Tibial artery (tissue), 4 donors: ENCODE data around the gene PRDM2.

Source experiments
- DNase-seq, 2 donors: peaks; one replicate each; pipeline ENCODE4 v3.0.0-alpha.2; 2019
- H3K27ac ChIP-seq, 2 donors: fragments of 200-600 bp; sonication (generic) in 1 of 2; 1 replicate in 1 of 2; 2 replicates in 1 of 2; pipeline ENCODE4 v1.5.1; 2018 to 2019; ENCODE audit warnings: mild to moderate bottlenecking in 1 of 2
- H3K27me3 ChIP-seq, 2 donors: fragments of 200-600 bp; sonication (generic) in 1 of 2; one replicate each; pipeline versions ENCODE4 v1.5.1 to v1.6.0; 2016 to 2019
- H3K36me3 ChIP-seq, 3 donors: fragments of 200-600 bp; sonication (generic) in 2 of 3; one replicate each; pipeline ENCODE4 v1.5.1; 2016 to 2019; ENCODE audit warnings: mild to moderate bottlenecking in 2 of 3
- H3K4me1 ChIP-seq, 4 donors: fragments of 200-600 bp; sonication (generic) in 2 of 4; 1 replicate in 3 of 4; 2 replicates in 1 of 4; pipeline ENCODE4 v1.5.1; 2016 to 2019
- H3K4me3 ChIP-seq, 2 donors: fragments of 200-600 bp; sonication (generic) in 1 of 2; 1 replicate in 1 of 2; 2 replicates in 1 of 2; pipeline ENCODE4 v1.5.1; 2018 to 2019; ENCODE audit warnings: mild to moderate bottlenecking in 2 of 2
- H3K9me3 ChIP-seq, 3 donors: fragments of 200-600 bp; sonication (generic) in 1 of 3; one replicate each; pipeline ENCODE4 v1.5.1; 2016 to 2019
- CTCF ChIP-seq, 2 experiments: fragments of 200-600 bp in 1 of 2; fragments of 450-650 bp in 1 of 2; IDR thresholded peaks; one replicate each; pipeline ENCODE4 v1.5.1; 2017 to 2019; ENCODE audit warnings: antibody characterized with exemption in 2 of 2, mild to moderate bottlenecking in 1 of 2, moderate library complexity in 1 of 2
- intact Hi-C: fragments of 100-400 bp; cut with DNase I; formaldehyde crosslinking; loops from one replicate; pipeline ENCODE4 v1.15.0; 2023; ENCODE audit warnings: low total_unique reads

Gene PRDM2

GRCh38 chr1:13699936-13700520, at the start of gene PRDM2:
Gene PRDM2, plus strand, starts transcription at chr1:13700188. Its CDS starts 15,418 bp downstream, at chr1:13715606.
- peak; percentile 43 to 70 for DNase-seq
- peaks cover 0 to 12% of the 10 kb centered on the region in 2 donors for H3K27me3 ChIP-seq
- peak within 1 kb of the TSS; percentile 89 to 90 for H3K27ac ChIP-seq
- peak within 1 kb of the TSS; percentile 75 to 78 for H3K4me3 ChIP-seq
- intact Hi-C loops = no loop called here
- H3K9me3 ChIP-seq = no peaks in the 10 kb centered on the region
- no peak for TF ChIP-seq CTCF (IDR thresholded peaks at IDR 0.05)
- H3K36me3 ChIP-seq = no peaks in the 10 kb centered on the region
- peaks cover 0 to 6% (median 3%) of the 10 kb centered on the region in 4 donors for H3K4me1 ChIP-seq

- Histone ChIP-seq H3K27me3 (no peaks in the 10 kb centered on the region), H3K27ac (no peak overlapping the region), H3K4me3 (no peak overlapping the region), H3K36me3 (no peaks in the 10 kb centered on the region), H3K9me3 (no peaks in the 10 kb centered on the region), H3K4me1 (no peaks in the 10 kb centered on the region)
- intact Hi-C loops = no loop called here
- no peak for DNase-seq
- TF ChIP-seq CTCF (IDR thresholded peaks at IDR 0.05) = no peak
Measured at GRCh38 chr1:13651279-13651678, 48.7 kb upstream of the PRDM2 start.

- Histone ChIP-seq H3K27me3 (no peaks in the 10 kb centered on the region), H3K4me3 (no peak overlapping the region), H3K27ac (no peak overlapping the region), H3K36me3 (no peaks in the 10 kb centered on the region), H3K9me3 (no peaks in the 10 kb centered on the region), H3K4me1 (no peaks in the 10 kb centered on the region)
- no peak for TF ChIP-seq CTCF (IDR thresholded peaks at IDR 0.05)
- intact Hi-C loops = no loop called here
- DNase-seq = no peak
Measured at GRCh38 chr1:13652238-13652637, 47.8 kb upstream of the PRDM2 start.

GRCh38 chr1:13661539-13661938, 38.4 kb upstream of the PRDM2 start:
- Histone ChIP-seq H3K9me3 (no peaks in the 10 kb centered on the region), H3K36me3 (no peaks in the 10 kb centered on the region), H3K4me3 (no peak overlapping the region), H3K4me1 (no peaks in the 10 kb centered on the region), H3K27me3 (peaks cover 0 to 17% of the 10 kb centered on the region in 2 donors), H3K27ac (no peak overlapping the region)
- no peak for TF ChIP-seq CTCF (IDR thresholded peaks at IDR 0.05)
- no peak for DNase-seq
- intact Hi-C loops = no loop called here

GRCh38 chr1:13662493-13662892, 37.5 kb upstream of the PRDM2 start:
- no peak for TF ChIP-seq CTCF (IDR thresholded peaks at IDR 0.05)
- Histone ChIP-seq H3K27ac (no peak overlapping the region), H3K36me3 (no peaks in the 10 kb centered on the region), H3K27me3 (peaks cover 0 to 17% of the 10 kb centered on the region in 2 donors), H3K9me3 (no peaks in the 10 kb centered on the region), H3K4me3 (no peak overlapping the region), H3K4me1 (no peaks in the 10 kb centered on the region)
- DNase-seq = peak in 1 of 2 donors; percentile 52
- intact Hi-C loops = no loop called here

- H3K36me3 ChIP-seq = no peaks in the 10 kb centered on the region
- H3K4me1 ChIP-seq = no peaks in the 10 kb centered on the region
- TF ChIP-seq CTCF (IDR thresholded peaks at IDR 0.05) = no peak
- no peaks in the 10 kb centered on the region for H3K9me3 ChIP-seq
- no peak overlapping the region for H3K27ac ChIP-seq
- no peak for DNase-seq
- H3K27me3 ChIP-seq = peaks cover 0 to 17% of the 10 kb centered on the region in 2 donors
- intact Hi-C loops = no loop called here
- H3K4me3 ChIP-seq = no peak overlapping the region
Measured at GRCh38 chr1:13663969-13664368, 36.0 kb upstream of the PRDM2 start.
